Stimulated activated CD8-positive, alpha-beta memory T cell treated with anti-CD3 and anti-CD28 coated beads, Interleukin-12 subunit alpha, Interleukin-12 subunit beta, amount 100 ng/mL, for 1 hour (primary cell): ENCODE measurements around the gene OR2T8.

Experiments used
- DNase-seq: peaks from one replicate; pipeline ENCODE4 v3.0.0-alpha.2; 2020; ENCODE audit warnings: low read depth

The OR2T8 gene

GRCh38 chr1:247962911-247963588 lies 43.0 kb downstream of the OR2T8 start:
- DNase-seq = no peak

DNA sequence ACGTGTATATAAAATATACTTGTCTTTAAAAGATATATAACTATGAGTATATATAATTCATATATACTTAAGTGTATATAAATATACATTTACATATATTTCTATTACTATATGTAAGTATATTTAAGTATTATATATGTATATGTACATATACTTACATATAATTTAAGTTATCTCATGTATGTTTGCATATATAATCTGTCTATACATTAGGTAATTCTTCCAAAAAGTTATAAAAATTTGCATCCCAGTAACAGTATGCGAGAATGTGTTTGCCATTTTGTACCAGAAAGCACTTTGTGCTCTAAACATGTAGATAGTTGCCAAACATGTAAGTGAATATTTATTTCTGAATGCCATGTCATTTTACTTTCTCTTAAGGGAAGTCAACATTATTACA lies 44.9 kb downstream of the OR2T8 start, which contains the start of gene OR2AK2:
TSS of gene OR2AK2 (plus strand) at position 301 of the 400 bp plus-strand sequence. CDS start 144 bp downstream, outside the sequence.
- DNase-seq = no peak

DNA sequence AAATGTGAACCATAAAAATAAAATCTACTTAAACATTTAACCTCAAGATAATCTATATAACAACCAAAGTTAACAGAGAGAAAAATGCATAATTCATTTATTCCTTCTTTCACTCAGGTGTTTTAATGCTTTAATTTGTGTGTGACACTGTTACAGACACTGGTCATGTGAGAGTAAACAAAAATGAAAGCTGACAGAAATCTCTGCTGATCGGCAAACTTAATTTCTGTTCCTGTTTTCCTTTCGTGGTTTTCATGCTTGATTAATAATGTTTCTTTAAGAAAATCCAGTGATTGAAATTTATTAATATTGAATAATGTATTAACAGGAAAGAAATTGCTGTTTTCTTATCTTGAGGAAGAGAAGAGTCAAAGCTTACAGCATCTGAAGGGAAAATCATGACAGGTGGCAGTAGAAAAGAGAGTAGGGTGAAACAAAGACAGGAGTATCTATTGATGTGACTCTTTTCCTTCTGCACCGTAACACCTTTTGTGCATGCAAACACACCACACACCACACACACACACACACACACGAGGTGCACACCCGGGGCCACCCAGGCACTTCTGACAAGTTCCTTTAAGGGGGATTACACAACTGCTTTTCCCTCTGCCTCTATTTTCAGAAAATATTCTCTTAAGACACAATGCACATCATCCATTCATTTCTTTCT lies 46.6 kb downstream of the OR2T8 start:
- no peak for DNase-seq
